Testis (tissue), 3 donors: ENCODE results near the gene STYXL2. TPM values are rescaled to one million over a fixed set of nuclear protein-coding genes. Genes with fewer than 3 reads are reported as not detected.

Source experiments
- DNase-seq: peaks from one replicate; pipeline ENCODE4 v3.0.0-alpha.2; 2019
- H3K27ac ChIP-seq, 2 donors: fragments of 200-600 bp; sonication (generic); one replicate each; pipeline ENCODE4 v1.5.1; 2019
- H3K27me3 ChIP-seq: fragments of 200-600 bp; sonication (generic); one replicate; pipeline ENCODE4 v1.5.1; 2019
- H3K36me3 ChIP-seq: fragments of 200-600 bp; sonication (generic); one replicate; pipeline ENCODE4 v1.5.1; 2017; ENCODE audit warnings: low read depth; ENCODE audit errors: missing control alignments
- H3K4me1 ChIP-seq: fragments of 200-600 bp; sonication (generic); one replicate; pipeline ENCODE4 v1.5.1; 2019
- H3K4me3 ChIP-seq, 2 donors: fragments of 200-600 bp; sonication (generic); one replicate each; pipeline ENCODE4 v1.5.1; 2017 to 2019
- H3K9me3 ChIP-seq: fragments of 200-600 bp; sonication (generic); one replicate; pipeline ENCODE4 v1.5.1; 2017
- POLR2A ChIP-seq: fragments of 450-650 bp; IDR thresholded peaks from one replicate; pipeline ENCODE4 v1.6.1; 2017; ENCODE audit warnings: antibody characterized with exemption, mild to moderate bottlenecking, moderate library complexity
- WGBS, 2 donors: methylation state at CpG; one replicate each; pipeline ENCODE4 v1.1.5; 2018; 5-methylcytosine and 5-hydroxymethylcytosine counted together
- intact Hi-C: fragments of 100-400 bp; cut with DNase I; formaldehyde crosslinking; loops from one replicate; pipeline ENCODE4 v1.15.1; 2023; ENCODE audit warnings: low total_unique reads
- polyA plus RNA-seq: library from polyadenylated mRNA; stranded (reverse); fragments of 350-450 nt; fragmentation: Illumina TruSeq; extraction: RNeasy Lipid Tissue Mini Kit (QIAGEN cat#74804); gene quantifications from one replicate; pipeline ENCODE4 v1.2.3, GENCODE V29; 2014; ENCODE audit warnings: low read depth, low replicate concordance; ENCODE audit not compliant: insufficient read depth
- total RNA-seq, 2 donors: library from RNA; depleted of rRNA; stranded (reverse); fragments of >200 nt; gene quantifications; one replicate each; pipeline ENCODE4 v1.2.3, GENCODE V29; 2016
- TF ChIP-seq, protein P1 (sequence below), 3 experiments: fragments of 450-650 bp in 2 of 3; fragments of 200-600 bp in 1 of 3; sonication (generic) in 1 of 3; IDR thresholded peaks; one replicate each; pipeline ENCODE4 v1.5.1; 2016 to 2019; ENCODE audit warnings: antibody characterized with exemption in 3 of 3, mild to moderate bottlenecking in 2 of 3, moderate library complexity in 1 of 3

The STYXL2 gene
- total and polyA plus RNA-seq, 3 donors from 2014 or later: 0.19 to 1.0 (median 0.99) TPM

DNA sequence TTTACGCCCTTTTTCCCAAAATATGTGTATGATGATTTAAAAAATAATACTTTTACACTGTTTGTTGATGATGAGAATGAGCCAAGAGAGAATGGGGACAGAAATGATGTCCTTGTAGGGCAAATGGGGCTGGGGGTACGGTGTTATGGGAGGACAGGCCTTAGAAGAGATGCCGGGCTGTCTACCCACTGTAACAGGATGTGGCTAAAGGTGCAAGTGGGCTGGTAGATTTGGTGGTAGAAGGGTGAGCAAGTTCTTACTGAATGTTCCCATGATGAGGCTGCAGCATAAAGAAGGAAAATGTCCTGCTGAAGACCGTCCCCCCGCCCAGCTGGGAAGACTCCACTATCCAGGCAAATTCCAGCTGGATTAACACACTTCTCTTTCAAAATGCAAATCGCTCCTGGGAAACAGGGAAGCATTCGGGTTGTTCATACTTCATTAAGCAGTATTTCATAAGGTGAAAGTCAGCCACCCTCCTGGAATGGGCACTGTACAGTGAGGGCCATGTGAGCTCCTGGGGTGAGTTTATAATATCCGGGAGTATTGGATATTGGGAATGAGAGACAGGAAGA, 17.7 kb upstream of the STYXL2 start:
- TF ChIP-seq, protein P1, sequence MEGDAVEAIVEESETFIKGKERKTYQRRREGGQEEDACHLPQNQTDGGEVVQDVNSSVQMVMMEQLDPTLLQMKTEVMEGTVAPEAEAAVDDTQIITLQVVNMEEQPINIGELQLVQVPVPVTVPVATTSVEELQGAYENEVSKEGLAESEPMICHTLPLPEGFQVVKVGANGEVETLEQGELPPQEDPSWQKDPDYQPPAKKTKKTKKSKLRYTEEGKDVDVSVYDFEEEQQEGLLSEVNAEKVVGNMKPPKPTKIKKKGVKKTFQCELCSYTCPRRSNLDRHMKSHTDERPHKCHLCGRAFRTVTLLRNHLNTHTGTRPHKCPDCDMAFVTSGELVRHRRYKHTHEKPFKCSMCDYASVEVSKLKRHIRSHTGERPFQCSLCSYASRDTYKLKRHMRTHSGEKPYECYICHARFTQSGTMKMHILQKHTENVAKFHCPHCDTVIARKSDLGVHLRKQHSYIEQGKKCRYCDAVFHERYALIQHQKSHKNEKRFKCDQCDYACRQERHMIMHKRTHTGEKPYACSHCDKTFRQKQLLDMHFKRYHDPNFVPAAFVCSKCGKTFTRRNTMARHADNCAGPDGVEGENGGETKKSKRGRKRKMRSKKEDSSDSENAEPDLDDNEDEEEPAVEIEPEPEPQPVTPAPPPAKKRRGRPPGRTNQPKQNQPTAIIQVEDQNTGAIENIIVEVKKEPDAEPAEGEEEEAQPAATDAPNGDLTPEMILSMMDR (IDR thresholded peaks at IDR 0.05): no peak
- no peak for TF ChIP-seq POLR2A
- DNase-seq: no peak
- H3K4me3 ChIP-seq: no peak overlapping the region
- no peaks in the 10 kb centered on the region for H3K4me1 ChIP-seq
- no peaks in the 10 kb centered on the region for H3K27me3 ChIP-seq
- H3K36me3 ChIP-seq: no peaks in the 10 kb centered on the region
- intact Hi-C loops: no loop called here
- no peak overlapping the region for H3K27ac ChIP-seq
- 82 to 84% methylated on average over 8 of the region's 8 CpGs for WGBS, 2 donors
- no peaks in the 10 kb centered on the region for H3K9me3 ChIP-seq

DNA sequence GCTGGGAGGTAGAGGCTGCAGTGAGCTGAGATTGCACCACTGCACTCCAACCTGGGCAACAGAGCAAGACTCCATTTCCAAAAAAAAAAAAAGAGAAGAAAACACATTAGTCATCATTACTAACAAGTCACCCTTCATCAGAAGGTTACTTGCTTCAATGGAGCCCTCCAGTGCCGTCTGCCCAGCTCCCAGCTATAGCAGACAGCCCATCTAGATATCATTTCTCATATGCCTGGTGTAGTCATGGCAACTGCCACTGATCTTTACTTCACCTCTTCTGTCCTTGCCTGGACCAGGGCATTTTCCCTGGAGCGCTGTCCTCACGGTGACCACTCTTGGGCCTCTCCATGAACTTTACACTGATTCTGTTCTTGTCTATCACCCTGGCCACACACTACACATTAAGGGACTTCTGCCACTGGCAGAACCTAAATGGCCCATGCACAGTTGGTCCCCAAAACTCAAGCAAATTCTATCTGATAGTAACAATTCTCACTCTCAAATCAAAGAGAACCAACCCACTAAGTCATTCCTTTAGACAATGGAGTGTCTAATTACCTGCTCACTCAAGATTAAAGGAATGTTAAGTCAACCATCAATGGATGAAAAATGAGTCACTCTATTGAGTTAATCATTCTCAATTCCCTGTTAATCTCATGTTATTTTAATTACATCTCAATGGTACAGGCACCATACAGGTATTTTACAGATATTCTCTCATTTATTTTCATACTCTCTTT, 16.6 kb upstream of the STYXL2 start:
- intact Hi-C loops: no loop called here
- TF ChIP-seq, protein P1 (IDR thresholded peaks at IDR 0.05): no peak
- no peak for TF ChIP-seq POLR2A
- DNase-seq: no peak
- Histone ChIP-seq H3K4me3 (no peak overlapping the region), H3K27me3 (no peaks in the 10 kb centered on the region), H3K27ac (no peak overlapping the region), H3K36me3 (no peaks in the 10 kb centered on the region), H3K4me1 (no peaks in the 10 kb centered on the region), H3K9me3 (no peaks in the 10 kb centered on the region)
- 84 to 95% methylated on average over 3 of the region's 3 CpGs for WGBS, 2 donors

- no peaks in the 10 kb centered on the region for H3K36me3 ChIP-seq
- no peak for DNase-seq
- no peak overlapping the region for H3K4me3 ChIP-seq
- H3K27me3 ChIP-seq: no peaks in the 10 kb centered on the region
- no peak overlapping the region for H3K27ac ChIP-seq
- TF ChIP-seq, protein P1 (IDR thresholded peaks at IDR 0.05): no peak
- TF ChIP-seq POLR2A: no peak
- no peaks in the 10 kb centered on the region for H3K9me3 ChIP-seq
- H3K4me1 ChIP-seq: no peaks in the 10 kb centered on the region
- intact Hi-C loops: no loop called here
Observed at GRCh38 chr1:167077868-167078210, 16.0 kb upstream of the STYXL2 start.

GRCh38 chr1:167081594-167082156, 12.2 kb upstream of the STYXL2 start:
- Histone ChIP-seq H3K27ac (no peak overlapping the region), H3K27me3 (no peaks in the 10 kb centered on the region), H3K4me1 (no peaks in the 10 kb centered on the region), H3K4me3 (no peak overlapping the region), H3K36me3 (no peaks in the 10 kb centered on the region), H3K9me3 (no peaks in the 10 kb centered on the region)
- 80 to 85% methylated on average over 8 of the region's 8 CpGs for WGBS, 2 donors
- TF ChIP-seq, protein P1 (IDR thresholded peaks at IDR 0.05): no peak
- TF ChIP-seq POLR2A: no peak
- no peak for DNase-seq
- intact Hi-C loops: no loop called here
